ENCODE data around the gene ZNF580. TPM values are rescaled to one million over a fixed set of nuclear protein-coding genes. Genes with fewer than 3 reads are reported as not detected.

ZNF580 gene
- total and polyA plus RNA-seq, 2 of the 13 experiments (the other 11 are each of a cell fraction or from before 2014, with no cell fraction given) = 4.4 to 6.0 TPM

GRCh38 chr19:55683449-55684261 is 42.9 kb downstream of the ZNF580 start (continued):
- TF ChIP-seq, protein P1, sequence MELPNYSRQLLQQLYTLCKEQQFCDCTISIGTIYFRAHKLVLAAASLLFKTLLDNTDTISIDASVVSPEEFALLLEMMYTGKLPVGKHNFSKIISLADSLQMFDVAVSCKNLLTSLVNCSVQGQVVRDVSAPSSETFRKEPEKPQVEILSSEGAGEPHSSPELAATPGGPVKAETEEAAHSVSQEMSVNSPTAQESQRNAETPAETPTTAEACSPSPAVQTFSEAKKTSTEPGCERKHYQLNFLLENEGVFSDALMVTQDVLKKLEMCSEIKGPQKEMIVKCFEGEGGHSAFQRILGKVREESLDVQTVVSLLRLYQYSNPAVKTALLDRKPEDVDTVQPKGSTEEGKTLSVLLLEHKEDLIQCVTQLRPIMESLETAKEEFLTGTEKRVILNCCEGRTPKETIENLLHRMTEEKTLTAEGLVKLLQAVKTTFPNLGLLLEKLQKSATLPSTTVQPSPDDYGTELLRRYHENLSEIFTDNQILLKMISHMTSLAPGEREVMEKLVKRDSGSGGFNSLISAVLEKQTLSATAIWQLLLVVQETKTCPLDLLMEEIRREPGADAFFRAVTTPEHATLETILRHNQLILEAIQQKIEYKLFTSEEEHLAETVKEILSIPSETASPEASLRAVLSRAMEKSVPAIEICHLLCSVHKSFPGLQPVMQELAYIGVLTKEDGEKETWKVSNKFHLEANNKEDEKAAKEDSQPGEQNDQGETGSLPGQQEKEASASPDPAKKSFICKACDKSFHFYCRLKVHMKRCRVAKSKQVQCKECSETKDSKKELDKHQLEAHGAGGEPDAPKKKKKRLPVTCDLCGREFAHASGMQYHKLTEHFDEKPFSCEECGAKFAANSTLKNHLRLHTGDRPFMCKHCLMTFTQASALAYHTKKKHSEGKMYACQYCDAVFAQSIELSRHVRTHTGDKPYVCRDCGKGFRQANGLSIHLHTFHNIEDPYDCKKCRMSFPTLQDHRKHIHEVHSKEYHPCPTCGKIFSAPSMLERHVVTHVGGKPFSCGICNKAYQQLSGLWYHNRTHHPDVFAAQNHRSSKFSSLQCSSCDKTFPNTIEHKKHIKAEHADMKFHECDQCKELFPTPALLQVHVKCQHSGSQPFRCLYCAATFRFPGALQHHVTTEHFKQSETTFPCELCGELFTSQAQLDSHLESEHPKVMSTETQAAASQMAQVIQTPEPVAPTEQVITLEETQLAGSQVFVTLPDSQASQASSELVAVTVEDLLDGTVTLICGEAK (IDR thresholded peaks at IDR 0.05) = no peak
- TF ChIP-seq, protein P1 (CRISPR knock-in tag; IDR thresholded peaks at IDR 0.05) = peak; percentile 10; the same call in 1 of the 2 replicates
- TF ChIP-seq TBX2 (CRISPR knock-in tag; IDR thresholded peaks at IDR 0.05; ENCODE audit: borderline replicate concordance) (peak; percentile 55; the same call in 1 of the 2 replicates), BHLHE40 (IDR thresholded peaks at IDR 0.05; ENCODE audit: low read length) (no peak), ATAD3A (CRISPR knock-in tag; IDR thresholded peaks at IDR 0.05) (no peak), SRSF4 (IDR thresholded peaks at IDR 0.05; ENCODE audit: low read depth, low read length, poor library complexity, severe bottlenecking) (no peak), ZNF776 (CRISPR knock-in tag; IDR thresholded peaks at IDR 0.05) (no peak), ZNF652 (CRISPR knock-in tag; IDR thresholded peaks at IDR 0.05; ENCODE audit: borderline replicate concordance, low read depth) (peak; percentile 36; the same call in 1 of the 2 replicates), HIVEP1 (CRISPR knock-in tag; IDR thresholded peaks at IDR 0.05) (peak; percentile 35; the same call in 1 of the 2 replicates), RFX1 (IDR thresholded peaks at IDR 0.05) (no peak), RORA (CRISPR knock-in tag; IDR thresholded peaks at IDR 0.05) (no peak), HMGA1 (CRISPR knock-in tag; conservative IDR thresholded peaks at IDR 0.05) (no peak), ZNF720 (CRISPR knock-in tag; IDR thresholded peaks at IDR 0.05) (no peak), LCORL (IDR thresholded peaks at IDR 0.05) (no peak), LCORL (CRISPR knock-in tag; IDR thresholded peaks at IDR 0.05) (0 out of 2 replicates have a peak, but pooled peaks have one; percentile 37), RBM39 (IDR thresholded peaks at IDR 0.05; ENCODE audit: low read depth, low read length, poor library complexity, severe bottlenecking) (no peak)
- TF ChIP-seq, protein P2, sequence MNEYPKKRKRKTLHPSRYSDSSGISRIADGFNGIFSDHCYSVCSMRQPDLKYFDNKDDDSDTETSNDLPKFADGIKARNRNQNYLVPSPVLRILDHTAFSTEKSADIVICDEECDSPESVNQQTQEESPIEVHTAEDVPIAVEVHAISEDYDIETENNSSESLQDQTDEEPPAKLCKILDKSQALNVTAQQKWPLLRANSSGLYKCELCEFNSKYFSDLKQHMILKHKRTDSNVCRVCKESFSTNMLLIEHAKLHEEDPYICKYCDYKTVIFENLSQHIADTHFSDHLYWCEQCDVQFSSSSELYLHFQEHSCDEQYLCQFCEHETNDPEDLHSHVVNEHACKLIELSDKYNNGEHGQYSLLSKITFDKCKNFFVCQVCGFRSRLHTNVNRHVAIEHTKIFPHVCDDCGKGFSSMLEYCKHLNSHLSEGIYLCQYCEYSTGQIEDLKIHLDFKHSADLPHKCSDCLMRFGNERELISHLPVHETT (CRISPR knock-in tag; conservative IDR thresholded peaks at IDR 0.05) = no peak; the same call in 1 of the 2 replicates
- TF ChIP-seq, protein P3, sequence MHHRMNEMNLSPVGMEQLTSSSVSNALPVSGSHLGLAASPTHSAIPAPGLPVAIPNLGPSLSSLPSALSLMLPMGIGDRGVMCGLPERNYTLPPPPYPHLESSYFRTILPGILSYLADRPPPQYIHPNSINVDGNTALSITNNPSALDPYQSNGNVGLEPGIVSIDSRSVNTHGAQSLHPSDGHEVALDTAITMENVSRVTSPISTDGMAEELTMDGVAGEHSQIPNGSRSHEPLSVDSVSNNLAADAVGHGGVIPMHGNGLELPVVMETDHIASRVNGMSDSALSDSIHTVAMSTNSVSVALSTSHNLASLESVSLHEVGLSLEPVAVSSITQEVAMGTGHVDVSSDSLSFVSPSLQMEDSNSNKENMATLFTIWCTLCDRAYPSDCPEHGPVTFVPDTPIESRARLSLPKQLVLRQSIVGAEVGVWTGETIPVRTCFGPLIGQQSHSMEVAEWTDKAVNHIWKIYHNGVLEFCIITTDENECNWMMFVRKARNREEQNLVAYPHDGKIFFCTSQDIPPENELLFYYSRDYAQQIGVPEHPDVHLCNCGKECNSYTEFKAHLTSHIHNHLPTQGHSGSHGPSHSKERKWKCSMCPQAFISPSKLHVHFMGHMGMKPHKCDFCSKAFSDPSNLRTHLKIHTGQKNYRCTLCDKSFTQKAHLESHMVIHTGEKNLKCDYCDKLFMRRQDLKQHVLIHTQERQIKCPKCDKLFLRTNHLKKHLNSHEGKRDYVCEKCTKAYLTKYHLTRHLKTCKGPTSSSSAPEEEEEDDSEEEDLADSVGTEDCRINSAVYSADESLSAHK (CRISPR knock-in tag; IDR thresholded peaks at IDR 0.05; ENCODE audit: borderline replicate concordance) = no peak
